IPS-18a (cell line): ENCODE results near the gene HASPIN.
A peak's percentile ranks its signal among the peaks of the same experiment; 100 is the strongest.
"Not testable (repeated sequence)": the region's sequence is repeated elsewhere in the genome, so short reads cannot be mapped to it uniquely, and the experiment has no call there.

ENCODE experiments used
- H3K27ac ChIP-seq: one replicate; pipeline ENCODE4 v1.5.1; 2013; ENCODE audit warnings: low read length
- H3K27me3 ChIP-seq: one replicate; pipeline ENCODE4 v1.6.1; 2013; ENCODE audit warnings: mild to moderate bottlenecking, low read length; ENCODE audit not compliant: control insufficient read depth, insufficient read depth
- H3K36me3 ChIP-seq: one replicate; pipeline ENCODE4 v1.6.1; 2013; ENCODE audit warnings: low read depth, low read length; ENCODE audit not compliant: control insufficient read depth
- H3K4me1 ChIP-seq: one replicate; pipeline ENCODE4 v1.6.1; 2013; ENCODE audit warnings: low read depth, low read length; ENCODE audit not compliant: control insufficient read depth
- H3K4me3 ChIP-seq: one replicate; pipeline ENCODE4 v1.5.1; 2013; ENCODE audit warnings: low read length
- H3K9ac ChIP-seq: one replicate; pipeline ENCODE4 v1.6.1; 2013; ENCODE audit warnings: mild to moderate bottlenecking, low read length, moderate library complexity
- H3K9me3 ChIP-seq: one replicate; pipeline ENCODE4 v1.6.1; 2013; ENCODE audit warnings: low read depth, low read length; ENCODE audit not compliant: control insufficient read depth

Gene HASPIN

GRCh38 chr17:3699951-3700350, 23.8 kb upstream of the HASPIN start:
- no peak overlapping the region for H3K4me3 ChIP-seq
- no peak overlapping the region for H3K27ac ChIP-seq
- H3K9ac ChIP-seq = no peak overlapping the region
- peaks cover 2% of the 10 kb centered on the region for H3K4me1 ChIP-seq
- no peaks in the 10 kb centered on the region for H3K36me3 ChIP-seq
- H3K9me3 ChIP-seq = no peaks in the 10 kb centered on the region
- peaks cover 24% of the 10 kb centered on the region for H3K27me3 ChIP-seq

GRCh38 chr17:3702041-3702539, 21.6 kb upstream of the HASPIN start:
- H3K9ac ChIP-seq = not testable (repeated sequence)

GRCh38 chr17:3704931-3705717, 18.6 kb upstream of the HASPIN start:
- no peak overlapping the region for H3K27ac ChIP-seq
- H3K27me3 ChIP-seq = no peaks in the 10 kb centered on the region
- no peak overlapping the region for H3K4me3 ChIP-seq
- H3K9me3 ChIP-seq = no peaks in the 10 kb centered on the region
- H3K9ac ChIP-seq = no peak overlapping the region
- H3K4me1 ChIP-seq = no peaks in the 10 kb centered on the region
- H3K36me3 ChIP-seq = no peaks in the 10 kb centered on the region

More at GRCh38 chr17:3702041-3702539, 21.6 kb upstream of the HASPIN start:
- not testable (repeated sequence) for H3K36me3 ChIP-seq, H3K9me3 ChIP-seq, H3K27me3 ChIP-seq, H3K4me3 ChIP-seq, H3K4me1 ChIP-seq, H3K27ac ChIP-seq

- H3K27me3 ChIP-seq, H3K4me3 ChIP-seq, H3K9me3 ChIP-seq, H3K4me1 ChIP-seq, H3K9ac ChIP-seq, H3K27ac ChIP-seq, H3K36me3 ChIP-seq: not testable (repeated sequence)
Observed at GRCh38 chr17:3705718-3705984, 18.1 kb upstream of the HASPIN start.

- Histone ChIP-seq H3K27ac (no peak overlapping the region), H3K9ac (no peak overlapping the region), H3K4me3 (no peak overlapping the region), H3K36me3 (peaks cover 5% of the 10 kb centered on the region), H3K4me1 (no peaks in the 10 kb centered on the region), H3K9me3 (no peaks in the 10 kb centered on the region), H3K27me3 (no peaks in the 10 kb centered on the region)
Observed at GRCh38 chr17:3708366-3708765, 15.3 kb upstream of the HASPIN start.

- H3K9ac ChIP-seq = no peak overlapping the region
- no peak overlapping the region for H3K27ac ChIP-seq
Observed at GRCh38 chr17:3710951-3711383, 12.7 kb upstream of the HASPIN start.

GRCh38 chr17:3712811-3713463, 10.8 kb upstream of the HASPIN start:
- H3K4me3 ChIP-seq = no peak overlapping the region
- H3K9ac ChIP-seq = no peak overlapping the region
- no peaks in the 10 kb centered on the region for H3K27me3 ChIP-seq
- H3K36me3 ChIP-seq = peaks cover 31% of the 10 kb centered on the region
- H3K4me1 ChIP-seq = no peaks in the 10 kb centered on the region
- H3K27ac ChIP-seq = no peak overlapping the region
- no peaks in the 10 kb centered on the region for H3K9me3 ChIP-seq

More at GRCh38 chr17:3710951-3711383, 12.7 kb upstream of the HASPIN start:
- Histone ChIP-seq H3K27me3 (no peaks in the 10 kb centered on the region), H3K36me3 (peaks cover 16% of the 10 kb centered on the region), H3K4me1 (no peaks in the 10 kb centered on the region), H3K4me3 (no peak overlapping the region), H3K9me3 (no peaks in the 10 kb centered on the region)

GRCh38 chr17:3715296-3715695, 8.4 kb upstream of the HASPIN start:
- Histone ChIP-seq H3K36me3 (peaks cover 44% of the 10 kb centered on the region), H3K4me1 (no peaks in the 10 kb centered on the region), H3K9ac (no peak overlapping the region), H3K27ac (no peak overlapping the region), H3K27me3 (no peaks in the 10 kb centered on the region), H3K4me3 (no peak overlapping the region), H3K9me3 (no peaks in the 10 kb centered on the region)

GRCh38 chr17:3718201-3718600, 5.5 kb upstream of the HASPIN start:
- Histone ChIP-seq H3K36me3 (peaks cover 39% of the 10 kb centered on the region), H3K4me1 (no peaks in the 10 kb centered on the region), H3K9ac (no peak overlapping the region), H3K27me3 (no peaks in the 10 kb centered on the region), H3K4me3 (no peak overlapping the region), H3K9me3 (no peaks in the 10 kb centered on the region), H3K27ac (no peak overlapping the region)

- H3K4me3 ChIP-seq = no peak overlapping the region
- no peaks in the 10 kb centered on the region for H3K9me3 ChIP-seq
- no peaks in the 10 kb centered on the region for H3K27me3 ChIP-seq
- peaks cover 39% of the 10 kb centered on the region for H3K36me3 ChIP-seq
- H3K4me1 ChIP-seq = no peaks in the 10 kb centered on the region
- no peak overlapping the region for H3K27ac ChIP-seq
- H3K9ac ChIP-seq = no peak overlapping the region
Observed at GRCh38 chr17:3719265-3719664, 4.4 kb upstream of the HASPIN start.

- H3K9me3 ChIP-seq = no peaks in the 10 kb centered on the region
- peaks cover 27% of the 10 kb centered on the region for H3K36me3 ChIP-seq
- peak overlapping the region; percentile 92 for H3K4me3 ChIP-seq
- H3K9ac ChIP-seq = peak overlapping the region; percentile 83
- peaks cover 4% of the 10 kb centered on the region for H3K4me1 ChIP-seq
- no peaks in the 10 kb centered on the region for H3K27me3 ChIP-seq
- no peak overlapping the region for H3K27ac ChIP-seq
Observed at GRCh38 chr17:3722716-3723115, 987 bp upstream of the HASPIN start.

GRCh38 chr17:3723188-3723555, 531 bp upstream of the HASPIN start:
- Histone ChIP-seq H3K36me3 (peaks cover 29% of the 10 kb centered on the region), H3K9me3 (no peaks in the 10 kb centered on the region), H3K4me1 (peaks cover 4% of the 10 kb centered on the region), H3K27ac (peak overlapping the region; percentile 74), H3K9ac (peak overlapping the region; percentile 83), H3K27me3 (no peaks in the 10 kb centered on the region), H3K4me3 (peak overlapping the region; percentile 92)
